GM12891 (cell line): ENCODE results near the gene BTRC.

Experiments
- POLR2A ChIP-seq: IDR thresholded peaks from 2 replicates; pipeline ENCODE4 v1.6.1; 2011; ENCODE audit warnings: low read depth, low read length, control low read depth
- SPI1 ChIP-seq: IDR thresholded peaks from 2 replicates; pipeline ENCODE4 v1.6.1; 2011; ENCODE audit warnings: low read depth, low read length, control low read depth
- TAF1 ChIP-seq: IDR thresholded peaks from 2 replicates; pipeline ENCODE4 v1.6.1; 2011; ENCODE audit warnings: low read depth, low read length, control low read depth

DNA sequence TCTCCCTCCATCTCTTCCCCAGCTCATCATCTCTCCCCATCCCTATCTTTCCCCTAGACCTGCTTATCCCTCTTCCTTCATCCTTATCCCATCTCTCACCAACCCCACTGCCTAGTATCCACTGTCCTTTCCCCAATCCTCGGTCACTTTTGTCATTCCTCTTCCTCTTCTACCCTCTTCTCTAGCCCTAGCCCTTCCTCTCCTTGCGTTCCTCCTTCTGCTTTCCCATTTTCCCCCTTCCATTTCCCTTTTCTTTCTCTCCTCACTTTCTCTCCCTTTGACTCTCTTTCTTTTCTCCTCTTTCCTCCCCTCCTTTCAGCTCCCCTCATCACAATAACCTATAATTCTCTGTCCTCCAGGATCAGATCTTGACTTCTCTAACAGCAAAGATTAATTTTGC lies 150.5 kb downstream of the BTRC start:
- TF ChIP-seq POLR2A, result no peak
- TF ChIP-seq SPI1, result no peak
- no peak for TF ChIP-seq TAF1
